Measurements from ENCODE around the gene MAP3K14. TPM values are rescaled to one million over a fixed set of nuclear protein-coding genes. Genes with fewer than 3 reads are reported as not detected.

The MAP3K14 gene
- polyA plus RNA-seq, 4 donors, result 6.4 to 19.2 (median 11.1) TPM

- Histone ChIP-seq H3K4me1 (ENCODE audit: control insufficient read depth in 3 of 3, insufficient read depth in 2 of 3, low read depth in 1 of 3, low read length in 2 of 3) (peaks cover 0 to 17% (median 3%) of the 10 kb centered on the region in 3 donors), H3K9me3 (ENCODE audit: control insufficient read depth in 2 of 2, insufficient read depth in 1 of 2, low read depth in 1 of 2, low read length in 1 of 2) (no peaks in the 10 kb centered on the region), H3K27ac (ENCODE audit: low read depth in 1 of 3, low read length in 2 of 3) (no peak overlapping the region), H3K4me3 (ENCODE audit: low read depth in 1 of 3, low read length in 3 of 3) (no peak overlapping the region), H3K36me3 (ENCODE audit: control insufficient read depth in 3 of 3, insufficient read depth in 2 of 3, low read depth in 1 of 3, low read length in 3 of 3) (no peaks in the 10 kb centered on the region), H3K27me3 (ENCODE audit: control insufficient read depth in 3 of 3, insufficient read depth in 3 of 3, low read length in 3 of 3) (peaks cover 0 to 37% (median 0%) of the 10 kb centered on the region in 3 donors)
- 78 to 90% (median 83%) methylated on average over 9 of the region's 9 CpGs for WGBS, 3 donors
- FAIRE-seq (no peak), DNase-seq (no peak)
Measured at GRCh38 chr17:45232514-45233422, 84.1 kb downstream of the MAP3K14 start.

- Histone ChIP-seq H3K36me3 (ENCODE audit: control insufficient read depth in 3 of 3, insufficient read depth in 2 of 3, low read depth in 1 of 3, low read length in 3 of 3) (no peaks in the 10 kb centered on the region), H3K9me3 (ENCODE audit: control insufficient read depth in 2 of 2, insufficient read depth in 1 of 2, low read depth in 1 of 2, low read length in 1 of 2) (no peaks in the 10 kb centered on the region), H3K27ac (ENCODE audit: low read depth in 1 of 3, low read length in 2 of 3) (no peak overlapping the region), H3K4me3 (ENCODE audit: low read depth in 1 of 3, low read length in 3 of 3) (no peak overlapping the region), H3K27me3 (ENCODE audit: control insufficient read depth in 3 of 3, insufficient read depth in 3 of 3, low read length in 3 of 3) (peaks cover 0 to 27% (median 0%) of the 10 kb centered on the region in 3 donors), H3K4me1 (ENCODE audit: control insufficient read depth in 3 of 3, insufficient read depth in 2 of 3, low read depth in 1 of 3, low read length in 2 of 3) (peaks cover 0 to 17% (median 3%) of the 10 kb centered on the region in 3 donors)
- WGBS, 3 donors, result 58 to 69% (median 64%) methylated on average over 17 to 19 of the region's 19 CpGs
- DNase-seq (no peak), FAIRE-seq (no peak)
Measured at GRCh38 chr17:45231481-45232116, 85.2 kb downstream of the MAP3K14 start.

DNA sequence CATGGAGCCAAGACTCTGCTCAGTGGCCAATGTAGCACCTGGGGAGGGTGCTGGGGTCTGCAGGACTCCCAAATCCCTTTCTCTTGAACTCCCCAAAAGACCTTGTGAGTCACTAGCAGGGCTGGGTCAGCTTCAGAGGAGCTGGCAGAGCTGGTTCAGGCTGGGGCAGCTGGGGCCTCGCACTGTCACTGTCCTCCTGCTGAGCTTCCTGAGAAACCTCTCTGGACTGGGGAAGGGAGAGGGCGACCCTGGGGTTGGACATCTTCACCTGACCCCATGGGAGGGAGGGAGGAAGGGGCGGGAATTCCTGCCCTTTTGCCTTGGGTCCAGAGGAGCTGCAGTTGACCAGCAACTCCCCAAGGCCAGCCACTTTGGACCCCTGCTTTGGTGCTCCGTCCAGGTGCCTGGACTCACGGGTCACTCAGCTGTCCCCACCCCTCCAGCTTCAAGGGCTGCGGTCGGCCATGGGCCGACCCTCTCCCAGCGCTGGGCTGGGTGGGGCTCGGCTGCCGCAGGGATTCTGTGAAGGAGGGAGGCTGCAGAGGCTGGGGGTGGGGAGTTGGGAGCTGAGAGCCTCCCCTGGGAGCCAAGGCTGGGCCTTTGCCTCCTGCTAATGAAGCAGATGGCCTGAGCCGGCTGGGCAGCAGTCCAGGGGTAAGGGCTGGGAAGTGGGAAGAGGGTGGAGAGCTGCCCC is 85.9 kb downstream of the MAP3K14 start:
- Histone ChIP-seq H3K36me3 (ENCODE audit: control insufficient read depth in 3 of 3, insufficient read depth in 2 of 3, low read depth in 1 of 3, low read length in 3 of 3) (no peaks in the 10 kb centered on the region), H3K4me1 (ENCODE audit: control insufficient read depth in 3 of 3, insufficient read depth in 2 of 3, low read depth in 1 of 3, low read length in 2 of 3) (peaks cover 0 to 17% (median 3%) of the 10 kb centered on the region in 3 donors), H3K27me3 (ENCODE audit: control insufficient read depth in 3 of 3, insufficient read depth in 3 of 3, low read length in 3 of 3) (peaks cover 0 to 24% (median 0%) of the 10 kb centered on the region in 3 donors), H3K4me3 (ENCODE audit: low read depth in 1 of 3, low read length in 3 of 3) (no peak overlapping the region), H3K9me3 (ENCODE audit: control insufficient read depth in 2 of 2, insufficient read depth in 1 of 2, low read depth in 1 of 2, low read length in 1 of 2) (no peaks in the 10 kb centered on the region), H3K27ac (ENCODE audit: low read depth in 1 of 3, low read length in 2 of 3) (peak overlapping the region in 1 of 3 donors; percentile 90)
- DNase-seq (no peak), FAIRE-seq (no peak)
- WGBS, 3 donors, result 23 to 50% (median 46%) methylated on average over 11 to 12 of the region's 12 CpGs

DNA sequence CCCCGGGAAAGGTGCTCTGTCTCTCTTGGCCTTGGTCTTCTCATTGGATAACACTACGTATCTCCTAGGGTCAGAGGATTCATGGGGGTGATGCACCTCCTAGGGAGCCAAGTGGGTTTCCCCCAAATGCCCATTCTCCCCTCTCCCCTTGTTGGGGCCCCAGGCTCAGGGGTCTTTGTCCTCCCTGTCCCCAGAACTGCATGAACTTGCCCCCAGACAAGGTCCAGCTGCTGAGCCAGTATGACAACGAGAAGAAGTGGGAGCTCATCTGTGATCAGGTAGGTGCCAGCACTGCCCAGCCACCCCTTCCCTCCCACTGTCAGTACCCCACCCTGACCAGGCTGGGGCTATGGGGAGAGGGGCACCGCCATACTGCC is 86.4 kb downstream of the MAP3K14 start:
- no peaks in the 10 kb centered on the region for H3K36me3 ChIP-seq (ENCODE audit: control insufficient read depth in 3 of 3, insufficient read depth in 2 of 3, low read depth in 1 of 3, low read length in 3 of 3)
- peaks cover 0 to 17% (median 3%) of the 10 kb centered on the region in 3 donors for H3K4me1 ChIP-seq (ENCODE audit: control insufficient read depth in 3 of 3, insufficient read depth in 2 of 3, low read depth in 1 of 3, low read length in 2 of 3)
- H3K27me3 ChIP-seq (ENCODE audit: control insufficient read depth in 3 of 3, insufficient read depth in 3 of 3, low read length in 3 of 3), result peaks cover 0 to 21% (median 0%) of the 10 kb centered on the region in 3 donors
- FAIRE-seq, result no peak
- peak overlapping the region in 1 of 3 donors; percentile 90 for H3K27ac ChIP-seq (ENCODE audit: low read depth in 1 of 3, low read length in 2 of 3)
- DNase-seq, result no peak
- WGBS, 3 donors, result 70 to 83% (median 81%) methylated on average over 4 of the region's 4 CpGs
- H3K9me3 ChIP-seq (ENCODE audit: control insufficient read depth in 2 of 2, insufficient read depth in 1 of 2, low read depth in 1 of 2, low read length in 1 of 2), result no peaks in the 10 kb centered on the region
- H3K4me3 ChIP-seq (ENCODE audit: low read depth in 1 of 3, low read length in 3 of 3), result no peak overlapping the region

DNA sequence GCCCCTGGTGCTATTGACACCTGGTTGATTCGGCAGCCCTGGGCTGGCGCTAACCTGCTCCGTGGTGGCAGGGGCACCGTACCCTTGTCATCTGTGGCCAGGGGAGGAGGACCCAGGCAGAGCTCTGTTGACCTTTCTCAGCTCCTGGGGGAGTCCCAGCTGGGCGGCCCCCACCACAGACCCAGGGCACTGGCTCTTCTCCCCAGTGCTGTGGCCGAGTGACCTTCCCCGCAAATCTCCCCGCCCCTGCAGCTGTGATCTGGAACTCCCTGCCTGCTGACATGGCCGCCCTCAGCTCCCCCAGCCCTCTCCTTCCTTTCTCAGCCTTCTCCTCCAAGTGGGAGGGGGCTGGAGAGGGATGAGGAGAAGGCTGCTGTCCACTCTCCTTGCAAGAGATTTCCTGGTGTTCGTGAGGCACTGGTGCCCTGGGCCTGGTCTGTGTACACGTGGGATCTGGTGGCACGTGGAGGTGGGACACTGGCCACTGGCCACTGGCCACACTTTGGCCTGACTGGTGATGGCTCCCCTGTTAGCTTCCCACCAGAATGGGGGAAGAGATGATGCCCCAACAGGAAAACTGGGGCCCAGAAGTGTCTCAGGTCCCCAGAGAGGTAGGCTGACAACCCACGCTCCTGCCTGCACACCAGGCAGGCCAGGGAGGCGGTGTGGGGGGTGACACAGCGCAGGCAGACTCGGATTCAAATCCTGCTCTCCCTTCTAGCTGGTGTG is 87.0 kb downstream of the MAP3K14 start:
- no peak for DNase-seq
- peaks cover 0 to 21% (median 0%) of the 10 kb centered on the region in 3 donors for H3K27me3 ChIP-seq (ENCODE audit: control insufficient read depth in 3 of 3, insufficient read depth in 3 of 3, low read length in 3 of 3)
- peaks cover 0 to 17% (median 3%) of the 10 kb centered on the region in 3 donors for H3K4me1 ChIP-seq (ENCODE audit: control insufficient read depth in 3 of 3, insufficient read depth in 2 of 3, low read depth in 1 of 3, low read length in 2 of 3)
- no peaks in the 10 kb centered on the region for H3K36me3 ChIP-seq (ENCODE audit: control insufficient read depth in 3 of 3, insufficient read depth in 2 of 3, low read depth in 1 of 3, low read length in 3 of 3)
- H3K27ac ChIP-seq (ENCODE audit: low read depth in 1 of 3, low read length in 2 of 3), result peak overlapping the region; percentile 18 to 90 (median 82)
- no peak for FAIRE-seq
- no peak overlapping the region for H3K4me3 ChIP-seq (ENCODE audit: low read depth in 1 of 3, low read length in 3 of 3)
- 66 to 85% (median 69%) methylated on average over 14 to 16 of the region's 16 CpGs for WGBS, 3 donors
- no peaks in the 10 kb centered on the region for H3K9me3 ChIP-seq (ENCODE audit: control insufficient read depth in 2 of 2, insufficient read depth in 1 of 2, low read depth in 1 of 2, low read length in 1 of 2)

DNA sequence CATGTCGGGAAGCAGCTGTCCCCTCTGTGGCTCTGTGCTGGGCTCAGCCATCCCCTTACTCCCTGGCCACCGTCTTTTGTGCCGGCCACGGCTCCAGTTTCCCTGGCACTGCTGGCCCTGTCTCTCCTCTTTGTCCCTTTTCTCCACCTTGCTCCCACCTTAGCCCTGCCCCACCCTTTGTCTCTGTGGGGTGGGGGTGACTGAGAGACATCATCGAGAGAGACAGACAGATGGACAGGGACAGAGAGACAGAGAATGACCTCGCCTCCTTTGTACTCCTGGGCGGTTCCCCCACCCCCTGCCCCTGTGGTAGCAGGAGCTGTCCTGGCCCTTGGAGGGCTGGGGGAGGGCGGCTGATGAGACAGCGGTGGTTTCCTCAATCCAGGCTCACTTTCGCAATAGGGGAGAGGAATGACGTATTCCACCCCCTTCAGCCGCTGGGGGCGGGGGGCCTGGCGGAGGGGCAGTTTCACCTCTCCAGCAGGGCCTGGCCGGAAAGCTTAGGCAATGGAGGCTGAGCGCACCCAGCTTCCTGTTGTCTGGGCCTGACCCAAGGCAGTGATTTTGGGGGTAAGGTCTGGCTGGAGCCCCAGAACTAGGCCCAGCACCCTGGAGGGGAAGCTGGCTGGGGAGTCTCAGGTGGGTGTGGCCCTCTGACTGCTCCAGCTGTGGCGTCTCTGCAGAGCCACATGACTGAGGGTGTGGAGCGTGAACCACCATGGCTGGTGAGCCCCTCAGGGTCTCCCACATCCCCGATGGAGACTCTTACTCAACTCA is 87.9 kb downstream of the MAP3K14 start:
- DNase-seq, result peak; percentile 28 to 50
- H3K27ac ChIP-seq (ENCODE audit: low read depth in 1 of 3, low read length in 2 of 3), result peak overlapping the region; percentile 18 to 90 (median 82)
- peaks cover 0 to 28% (median 0%) of the 10 kb centered on the region in 3 donors for H3K27me3 ChIP-seq (ENCODE audit: control insufficient read depth in 3 of 3, insufficient read depth in 3 of 3, low read length in 3 of 3)
- no peaks in the 10 kb centered on the region for H3K9me3 ChIP-seq (ENCODE audit: control insufficient read depth in 2 of 2, insufficient read depth in 1 of 2, low read depth in 1 of 2, low read length in 1 of 2)
- H3K4me1 ChIP-seq (ENCODE audit: control insufficient read depth in 3 of 3, insufficient read depth in 2 of 3, low read depth in 1 of 3, low read length in 2 of 3), result peaks cover 0 to 17% (median 3%) of the 10 kb centered on the region in 3 donors
- H3K4me3 ChIP-seq (ENCODE audit: low read depth in 1 of 3, low read length in 3 of 3), result peak overlapping the region in 1 of 3 donors; percentile 6
- no peak for FAIRE-seq
- no peaks in the 10 kb centered on the region for H3K36me3 ChIP-seq (ENCODE audit: control insufficient read depth in 3 of 3, insufficient read depth in 2 of 3, low read depth in 1 of 3, low read length in 3 of 3)
- 38 to 60% (median 51%) methylated on average over 19 of the region's 19 CpGs for WGBS, 3 donors

GRCh38 chr17:45227926-45228762 is 88.7 kb downstream of the MAP3K14 start:
- H3K27ac ChIP-seq (ENCODE audit: low read depth in 1 of 3, low read length in 2 of 3), result peak overlapping the region in 2 of 3 donors; percentile 82 to 90

More at GRCh38 chr17:45227926-45228762, 88.7 kb downstream of the MAP3K14 start:
- Histone ChIP-seq H3K27me3 (ENCODE audit: control insufficient read depth in 3 of 3, insufficient read depth in 3 of 3, low read length in 3 of 3) (peaks cover 0 to 31% (median 0%) of the 10 kb centered on the region in 3 donors), H3K36me3 (ENCODE audit: control insufficient read depth in 3 of 3, insufficient read depth in 2 of 3, low read depth in 1 of 3, low read length in 3 of 3) (no peaks in the 10 kb centered on the region), H3K4me3 (ENCODE audit: low read depth in 1 of 3, low read length in 3 of 3) (peak overlapping the region in 1 of 3 donors; percentile 6), H3K9me3 (ENCODE audit: control insufficient read depth in 2 of 2, insufficient read depth in 1 of 2, low read depth in 1 of 2, low read length in 1 of 2) (no peaks in the 10 kb centered on the region), H3K4me1 (ENCODE audit: control insufficient read depth in 3 of 3, insufficient read depth in 2 of 3, low read depth in 1 of 3, low read length in 2 of 3) (peaks cover 0 to 17% (median 3%) of the 10 kb centered on the region in 3 donors)
- DNase-seq (no peak), FAIRE-seq (no peak)
- WGBS, 3 donors, result 36 to 57% (median 43%) methylated on average over 17 of the region's 17 CpGs
